ENCODE measurements around the gene FICD. TPM values are rescaled to one million over a fixed set of nuclear protein-coding genes. Genes with fewer than 3 reads are reported as not detected.
"Not testable (repeated sequence)": the region's sequence is repeated elsewhere in the genome, so short reads cannot be mapped to it uniquely, and the experiment has no call there.

Gene FICD
- total RNA-seq, 1 experiment from 2014 or later = 10.1 TPM

DNA sequence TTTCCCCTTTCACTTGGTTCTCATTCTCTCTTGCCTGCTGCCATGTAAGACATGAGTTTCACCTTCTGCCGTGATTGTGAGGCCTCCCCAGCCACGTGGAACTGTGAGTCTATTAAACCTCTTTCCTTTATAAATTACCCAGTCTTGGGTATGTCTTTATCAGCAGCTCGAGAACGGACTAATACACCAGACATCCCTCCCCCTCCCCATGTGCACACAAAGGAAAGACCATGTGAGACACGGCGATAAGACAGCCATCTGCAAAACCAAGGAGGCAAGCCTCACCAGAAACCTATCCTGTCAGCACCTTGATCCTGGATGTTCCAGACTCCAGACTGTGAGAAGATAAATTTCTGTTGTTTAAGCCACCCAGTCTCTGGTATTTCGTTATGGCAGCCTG lies 29.7 kb upstream of the FICD start:
- H3K4me1 ChIP-seq (ENCODE audit: control insufficient read depth, insufficient read depth, low read length); CTCF ChIA-PET; H3K36me3 ChIP-seq (ENCODE audit: control insufficient read depth, insufficient read depth, low read length); H3K4me3 ChIP-seq (ENCODE audit: low read depth in 2 of 2, low read length in 2 of 2); BruUV-seq (replicated peaks); ATAC-seq; H3K27ac ChIP-seq (ENCODE audit: low read length); DNase-seq (ENCODE audit: low read depth, low spot score); POLR2A ChIA-PET; in situ Hi-C loops (cut with HindIII; ENCODE audit: low pct_unique_long_range_greater_than_20kb, low sequenced_read_pairs); H3K27me3 ChIP-seq (ENCODE audit: control insufficient read depth, insufficient read depth, low read length); intact Hi-C loops (cut with micrococcal nuclease; ENCODE audit: unreplicated experiment); H3K9me3 ChIP-seq (ENCODE audit: control insufficient read depth, insufficient read depth, low read depth, low read length): not testable (repeated sequence)

- ATAC-seq; H3K27ac ChIP-seq (ENCODE audit: low read length); intact Hi-C loops (cut with micrococcal nuclease; ENCODE audit: unreplicated experiment); H3K4me3 ChIP-seq (ENCODE audit: low read depth in 2 of 2, low read length in 2 of 2); H3K4me1 ChIP-seq (ENCODE audit: control insufficient read depth, insufficient read depth, low read length); H3K9me3 ChIP-seq (ENCODE audit: control insufficient read depth, insufficient read depth, low read depth, low read length); DNase-seq (ENCODE audit: low read depth, low spot score); H3K36me3 ChIP-seq (ENCODE audit: control insufficient read depth, insufficient read depth, low read length); BruUV-seq (replicated peaks); H3K27me3 ChIP-seq (ENCODE audit: control insufficient read depth, insufficient read depth, low read length); POLR2A ChIA-PET; CTCF ChIA-PET; in situ Hi-C loops (cut with HindIII; ENCODE audit: low pct_unique_long_range_greater_than_20kb, low sequenced_read_pairs): not testable (repeated sequence)
Observed at GRCh38 chr12:108487029-108487428, 28.0 kb upstream of the FICD start.

DNA sequence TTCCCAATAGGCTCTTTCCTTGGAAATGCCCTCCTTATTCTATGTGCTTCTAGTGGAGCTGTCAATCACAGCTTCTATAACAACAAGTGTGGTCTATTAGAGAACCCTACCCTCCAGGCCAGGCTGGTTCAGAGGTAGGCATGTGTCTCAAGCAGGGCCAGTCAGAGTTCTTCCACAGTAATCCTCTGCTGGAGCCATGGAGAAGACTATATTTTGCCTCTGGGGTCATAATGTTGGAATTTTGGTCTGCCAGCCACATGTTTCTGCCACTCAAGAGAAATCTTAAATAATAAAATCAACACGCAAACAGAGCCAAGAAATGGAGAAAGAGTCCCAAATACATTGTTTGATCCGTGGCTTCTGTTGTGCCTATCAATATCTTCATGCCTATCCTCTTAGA lies 23.8 kb upstream of the FICD start:
- TF ChIP-seq CTCF (IDR thresholded peaks at IDR 0.05) (no peak), SIN3A (IDR thresholded peaks at IDR 0.05; ENCODE audit: borderline replicate concordance, insufficient read depth, low read depth, low read length) (no peak), TCF7L2 (IDR thresholded peaks at IDR 0.05; ENCODE audit: low read depth, low read length) (no peak), POLR2AphosphoS5 (IDR thresholded peaks at IDR 0.05; ENCODE audit: low read depth, low read length) (no peak)
- TF ChIP-seq, protein P1, sequence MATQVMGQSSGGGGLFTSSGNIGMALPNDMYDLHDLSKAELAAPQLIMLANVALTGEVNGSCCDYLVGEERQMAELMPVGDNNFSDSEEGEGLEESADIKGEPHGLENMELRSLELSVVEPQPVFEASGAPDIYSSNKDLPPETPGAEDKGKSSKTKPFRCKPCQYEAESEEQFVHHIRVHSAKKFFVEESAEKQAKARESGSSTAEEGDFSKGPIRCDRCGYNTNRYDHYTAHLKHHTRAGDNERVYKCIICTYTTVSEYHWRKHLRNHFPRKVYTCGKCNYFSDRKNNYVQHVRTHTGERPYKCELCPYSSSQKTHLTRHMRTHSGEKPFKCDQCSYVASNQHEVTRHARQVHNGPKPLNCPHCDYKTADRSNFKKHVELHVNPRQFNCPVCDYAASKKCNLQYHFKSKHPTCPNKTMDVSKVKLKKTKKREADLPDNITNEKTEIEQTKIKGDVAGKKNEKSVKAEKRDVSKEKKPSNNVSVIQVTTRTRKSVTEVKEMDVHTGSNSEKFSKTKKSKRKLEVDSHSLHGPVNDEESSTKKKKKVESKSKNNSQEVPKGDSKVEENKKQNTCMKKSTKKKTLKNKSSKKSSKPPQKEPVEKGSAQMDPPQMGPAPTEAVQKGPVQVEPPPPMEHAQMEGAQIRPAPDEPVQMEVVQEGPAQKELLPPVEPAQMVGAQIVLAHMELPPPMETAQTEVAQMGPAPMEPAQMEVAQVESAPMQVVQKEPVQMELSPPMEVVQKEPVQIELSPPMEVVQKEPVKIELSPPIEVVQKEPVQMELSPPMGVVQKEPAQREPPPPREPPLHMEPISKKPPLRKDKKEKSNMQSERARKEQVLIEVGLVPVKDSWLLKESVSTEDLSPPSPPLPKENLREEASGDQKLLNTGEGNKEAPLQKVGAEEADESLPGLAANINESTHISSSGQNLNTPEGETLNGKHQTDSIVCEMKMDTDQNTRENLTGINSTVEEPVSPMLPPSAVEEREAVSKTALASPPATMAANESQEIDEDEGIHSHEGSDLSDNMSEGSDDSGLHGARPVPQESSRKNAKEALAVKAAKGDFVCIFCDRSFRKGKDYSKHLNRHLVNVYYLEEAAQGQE (IDR thresholded peaks at IDR 0.05; ENCODE audit: insufficient read depth in 1 of 2, low read depth in 2 of 2, low read length in 1 of 2) = no peak
- Histone ChIP-seq H3K36me3 (ENCODE audit: control insufficient read depth, insufficient read depth, low read length) (no peaks in the 10 kb centered on the region), H3K27ac (ENCODE audit: low read length) (no peak overlapping the region), H3K9me3 (ENCODE audit: control insufficient read depth, insufficient read depth, low read depth, low read length) (no peaks in the 10 kb centered on the region), H3K4me3 (ENCODE audit: low read depth in 2 of 2, low read length in 2 of 2) (no peak overlapping the region), H3K27me3 (ENCODE audit: control insufficient read depth, insufficient read depth, low read length) (no peaks in the 10 kb centered on the region; the same call in 1 of the 2 replicates), H3K4me1 (ENCODE audit: control insufficient read depth, insufficient read depth, low read length) (peaks cover 3% of the 10 kb centered on the region; the same call in 1 of the 2 replicates)
- intact Hi-C loops (cut with micrococcal nuclease; ENCODE audit: unreplicated experiment) (no loop called here), in situ Hi-C loops (cut with HindIII; ENCODE audit: low pct_unique_long_range_greater_than_20kb, low sequenced_read_pairs) (no loop called here)
- POLR2A ChIA-PET = no interaction called here
- no TSS peak for BruUV-seq (replicated peaks)
- ATAC-seq (no peak), DNase-seq (ENCODE audit: low read depth, low spot score) (no peak)
- CTCF ChIA-PET = no interaction called here
